Omental fat pad (tissue), 4 donors: ENCODE measurements around the gene PRSS33. TPM values are rescaled to one million over a fixed set of nuclear protein-coding genes. Genes with fewer than 3 reads are reported as not detected.

Experiments
- ATAC-seq: fragments of 150-250 bp; one replicate; pipeline ENCODE4 v1.9.1; 2016; ENCODE audit warnings: mild to moderate bottlenecking, moderate library complexity; ENCODE audit not compliant: low FRiP score
- DNase-seq: peaks from one replicate; pipeline ENCODE4 v3.0.0-alpha.2; 2019; ENCODE audit warnings: low spot score
- CTCF ChIP-seq, 3 donors: fragments of 450-650 bp; IDR thresholded peaks; one replicate each; pipeline ENCODE4 v1.5.1; 2016 to 2017; ENCODE audit warnings: antibody characterized with exemption in 3 of 3, mild to moderate bottlenecking in 3 of 3, moderate library complexity in 2 of 3
- total RNA-seq, 4 donors: library from RNA; depleted of rRNA; stranded (reverse); fragments of >200 nt; gene quantifications; one replicate each; pipeline ENCODE4 v1.1.0, GENCODE V29; 2016

The PRSS33 gene
- total RNA-seq, 4 donors from 2014 or later = not detected

DNA sequence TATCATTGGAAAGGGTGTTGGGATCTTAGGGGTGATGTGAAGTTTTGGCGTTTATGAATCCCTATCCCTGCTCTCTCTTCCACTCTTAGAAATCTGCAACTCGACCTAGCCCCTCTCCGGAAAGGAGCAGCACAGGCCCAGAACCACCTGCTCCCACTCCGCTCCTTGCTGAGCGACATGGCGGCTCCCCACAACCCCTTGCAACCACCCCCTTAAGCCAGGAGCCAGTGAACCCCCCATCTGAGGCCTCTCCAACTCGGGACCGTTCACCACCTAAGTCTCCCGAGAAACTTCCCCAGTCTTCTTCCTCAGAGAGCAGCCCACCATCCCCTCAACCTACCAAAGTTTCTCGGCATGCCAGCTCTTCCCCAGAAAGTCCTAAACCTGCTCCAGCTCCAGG lies 25.9 kb downstream of the PRSS33 start:
- DNase-seq = no peak
- TF ChIP-seq CTCF (IDR thresholded peaks at IDR 0.05) = no peak
- ATAC-seq = no peak

DNA sequence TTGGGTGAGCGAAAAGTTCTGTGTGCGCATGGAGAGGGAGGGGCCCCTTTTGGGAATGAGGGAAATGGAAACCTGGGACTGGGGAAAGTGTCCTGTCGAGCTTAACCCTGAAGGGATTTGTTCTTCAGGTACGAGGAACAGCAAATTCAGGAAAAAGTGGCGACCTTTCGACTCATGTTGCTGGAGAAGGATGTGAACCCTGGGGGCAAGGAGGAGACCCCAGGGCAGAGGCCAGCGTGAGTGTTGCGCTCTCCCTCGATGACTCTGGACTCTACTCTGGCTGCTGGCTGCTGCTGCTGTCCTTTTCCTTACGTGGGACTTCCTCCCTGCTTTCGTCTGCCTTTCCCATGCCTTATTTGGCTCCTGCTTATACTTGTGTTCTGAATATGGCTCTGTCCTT lies 30.0 kb downstream of the PRSS33 start:
- ATAC-seq (no peak), DNase-seq (no peak)
- TF ChIP-seq CTCF (IDR thresholded peaks at IDR 0.05) = no peak

DNA sequence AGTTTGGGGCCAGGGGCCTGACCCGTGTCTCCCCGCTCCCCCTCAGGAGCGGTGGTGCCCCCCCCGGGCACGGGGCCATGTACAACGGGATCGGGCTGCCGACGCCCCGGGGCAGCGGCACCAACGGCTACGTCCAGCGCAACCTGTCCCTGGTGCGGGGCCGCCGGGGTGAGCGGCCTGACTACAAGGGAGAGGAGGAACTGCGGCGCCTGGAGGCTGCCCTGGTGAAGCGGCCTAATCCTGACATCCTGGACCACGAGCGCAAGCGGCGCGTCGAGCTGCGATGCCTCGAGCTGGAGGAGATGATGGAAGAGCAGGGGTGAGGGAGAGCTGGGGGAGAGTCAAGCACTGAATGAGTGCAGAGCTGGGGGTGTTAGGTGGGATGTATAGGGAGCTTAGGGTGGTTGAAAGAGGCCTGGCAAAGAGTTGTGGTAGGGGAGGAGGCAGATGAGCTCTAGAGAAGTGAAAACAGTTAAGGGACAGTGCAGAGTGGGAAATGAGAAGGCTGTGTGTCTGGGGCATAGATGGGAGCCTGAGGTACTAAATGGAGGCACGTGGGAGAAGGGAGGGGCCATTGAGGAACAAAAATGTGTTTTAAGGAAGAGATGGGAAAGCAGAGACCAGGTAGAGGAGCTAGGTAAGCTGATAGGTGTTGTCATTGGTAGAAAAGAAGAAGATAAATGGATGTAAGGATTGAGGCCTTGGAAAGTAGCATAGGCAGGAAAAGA lies 30.9 kb downstream of the PRSS33 start:
- ATAC-seq (no peak), DNase-seq (no peak)
- TF ChIP-seq CTCF (IDR thresholded peaks at IDR 0.05) = no peak

DNA sequence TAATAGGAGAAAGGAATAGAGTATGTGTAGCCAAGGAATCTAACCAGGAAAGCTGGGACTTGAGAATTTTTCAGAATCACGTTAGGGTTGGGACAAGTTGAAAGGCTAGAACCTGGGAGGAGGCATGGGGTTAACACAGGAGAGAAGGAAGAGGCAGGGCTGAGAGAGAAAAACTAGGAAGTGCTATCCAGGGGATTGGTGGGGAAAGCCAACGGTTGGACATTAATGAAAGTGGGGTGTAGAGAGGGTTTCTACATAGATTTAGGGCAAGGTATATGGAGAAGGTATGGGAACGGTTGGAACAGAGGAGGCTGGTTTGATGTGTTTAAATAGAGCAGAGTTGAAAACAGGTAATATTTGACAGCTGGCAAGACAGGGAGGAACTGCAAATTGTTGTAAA lies 32.2 kb downstream of the PRSS33 start:
- ATAC-seq (no peak), DNase-seq (no peak)
- TF ChIP-seq CTCF (IDR thresholded peaks at IDR 0.05) = no peak

DNA sequence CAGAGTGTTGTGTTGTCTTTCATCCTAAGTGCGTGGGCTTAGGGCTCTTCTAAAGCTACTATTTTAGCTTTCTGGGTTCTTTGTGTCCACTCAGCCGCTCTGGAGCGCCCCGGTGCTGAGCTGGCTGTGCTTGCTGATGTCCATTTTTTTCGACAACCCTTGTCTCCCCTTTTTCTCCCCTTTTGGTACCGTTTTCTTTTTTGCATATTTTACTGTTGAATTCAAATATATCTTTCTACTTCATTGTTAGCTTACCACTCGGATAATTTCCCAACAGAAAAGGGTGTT lies 33.7 kb downstream of the PRSS33 start:
- no peak for ATAC-seq

GRCh38 chr16:2752850-2753732 lies 34.3 kb downstream of the PRSS33 start:
- no peak for TF ChIP-seq CTCF (IDR thresholded peaks at IDR 0.05)
- no peak for DNase-seq
- peak; percentile 85 for ATAC-seq

More for the DNA sequence above, 33.7 kb downstream of the PRSS33 start:
- no peak for TF ChIP-seq CTCF (IDR thresholded peaks at IDR 0.05)
- DNase-seq = no peak
